H1 (cell line): Measurements from ENCODE around the gene HACE1. TPM values are rescaled to one million over a fixed set of nuclear protein-coding genes. Genes with fewer than 3 reads are reported as not detected.

ENCODE experiments used
- CTCF ChIA-PET: fragments of 300-600 bp; sonication (Branson Sonifier 250); formaldehyde crosslinking; loops from one replicate; lab custom pipeline; 2021; ENCODE audit not compliant: partially characterized antibody; lab: Charles Lee
- POLR2A ChIA-PET: fragments of 300-600 bp; sonication (Branson Sonifier 250); formaldehyde crosslinking; loops from one replicate; lab custom pipeline; 2021; ENCODE audit warnings: inconsistent platforms; ENCODE audit not compliant: partially characterized antibody; lab: Charles Lee
- DNase-seq, 2 experiments: peaks; one replicate each; pipeline versions ENCODE4 v3.0.0 to v3.0.0-alpha.2; 2010 to 2022; ENCODE audit warnings: low spot score in 2 of 2, low read depth in 1 of 2, mixed read lengths in 1 of 2
- FAIRE-seq: peaks from 2 replicates; lab custom pipeline; 2011; peaks lifted over from hg19 to GRCh38; lab: Jason Lieb, UNC
- H2AFZ ChIP-seq: 2 replicates; pipeline ENCODE4 v1.8.1; 2012; ENCODE audit warnings: low read length, inconsistent platforms
- H2AK5ac ChIP-seq: 2 replicates; pipeline ENCODE4 v1.6.1; 2013; ENCODE audit warnings: low read depth, low read length
- H2BK120ac ChIP-seq: replicated peaks from 2 replicates; pipeline ENCODE3; 2013; ENCODE audit warnings: low read depth, low read length, inconsistent platforms
- H2BK12ac ChIP-seq: 2 replicates; pipeline ENCODE4 v1.6.1; 2013; ENCODE audit warnings: low read depth, low read length
- H2BK15ac ChIP-seq: 2 replicates; pipeline ENCODE4 v1.6.1; 2013; ENCODE audit warnings: low read length
- H2BK20ac ChIP-seq: 2 replicates; pipeline ENCODE4 v1.6.1; 2013; ENCODE audit warnings: low read length
- H2BK5ac ChIP-seq: 2 replicates; pipeline ENCODE4 v1.6.1; 2013; ENCODE audit warnings: low read depth, low read length
- H3K14ac ChIP-seq: 2 replicates; pipeline ENCODE4 v1.6.1; 2013; ENCODE audit warnings: inconsistent platforms; ENCODE audit not compliant: insufficient read length
- H3K18ac ChIP-seq: 2 replicates; pipeline ENCODE4 v1.6.1; 2013; ENCODE audit warnings: low read length; ENCODE audit errors: extremely low read depth
- H3K23ac ChIP-seq: 2 replicates; pipeline ENCODE4 v1.6.1; 2013; ENCODE audit warnings: inconsistent platforms; ENCODE audit not compliant: insufficient read length
- H3K23me2 ChIP-seq: 2 replicates; pipeline ENCODE4 v1.6.1; 2013; ENCODE audit warnings: low read depth, low read length
- H3K27ac ChIP-seq: 2 replicates; pipeline ENCODE4 v1.6.1; 2011; ENCODE audit warnings: low read depth, low read length, inconsistent platforms
- H3K27me3 ChIP-seq, 4 experiments: replicated peaks in 1 of 4; 1 replicate in 1 of 4; 2 replicates in 3 of 4; pipeline versions ENCODE4 v1.6.1 to v1.8.1; 2011 to 2013; ENCODE audit warnings: low read length in 3 of 4, mild to moderate bottlenecking in 3 of 4, inconsistent platforms in 2 of 4, mixed read lengths in 2 of 4, moderate library complexity in 1 of 4; ENCODE audit not compliant: control insufficient read depth in 3 of 4, insufficient read depth in 3 of 4; ENCODE audit errors: extremely low read depth in 1 of 4
- H3K36me3 ChIP-seq, 4 experiments: 2 replicates each; pipeline versions ENCODE4 v1.6.1 to v1.8.1; 2011 to 2013; ENCODE audit warnings: mild to moderate bottlenecking in 4 of 4, low read length in 3 of 4, moderate library complexity in 2 of 4, control low read depth in 1 of 4, inconsistent platforms in 1 of 4; ENCODE audit not compliant: insufficient read depth in 4 of 4, control insufficient read depth in 2 of 4
- H3K4ac ChIP-seq: replicated peaks from 2 replicates; pipeline ENCODE3; 2013; ENCODE audit warnings: low read length, low read depth, mixed read lengths, inconsistent platforms; ENCODE audit not compliant: insufficient read length
- H3K4me1 ChIP-seq, 4 experiments: replicated peaks in 1 of 4; 1 replicate in 1 of 4; 2 replicates in 3 of 4; pipeline versions ENCODE4 v1.6.1 to v1.8.1; 2011 to 2013; ENCODE audit warnings: low read length in 3 of 4, inconsistent platforms in 2 of 4, mixed read lengths in 1 of 4; ENCODE audit not compliant: insufficient read depth in 4 of 4, control insufficient read depth in 3 of 4
- H3K4me2 ChIP-seq, 2 experiments: 2 replicates each; pipeline versions ENCODE4 v1.6.1 to v1.8.1; 2011 to 2013; ENCODE audit warnings: low read depth in 2 of 2, low read length in 2 of 2, control low read depth in 1 of 2, inconsistent platforms in 1 of 2, mild to moderate bottlenecking in 1 of 2; ENCODE audit not compliant: insufficient read depth in 1 of 2
- H3K4me3 ChIP-seq, 4 experiments: fragments of 200-600, 300-600 bp in 1 of 4; sonication (generic), shearing (Covaris generic), sonication (Bioruptor Twin) in 1 of 4; 2 replicates each; pipeline versions ENCODE4 v1.5.1 to v1.8.1; 2011 to 2016; ENCODE audit warnings: low read length in 4 of 4, low read depth in 3 of 4, control low read depth in 2 of 4, inconsistent platforms in 2 of 4, mild to moderate bottlenecking in 2 of 4, mixed read lengths in 1 of 4, moderate library complexity in 1 of 4; ENCODE audit not compliant: insufficient read depth in 2 of 4; ENCODE audit errors: extremely low read depth in 1 of 4
- H3K56ac ChIP-seq: replicated peaks from 2 replicates; pipeline ENCODE3; 2013; ENCODE audit warnings: low read depth, mild to moderate bottlenecking, mixed read lengths, low read length, inconsistent platforms; ENCODE audit not compliant: insufficient read length
- H3K79me1 ChIP-seq: 2 replicates; pipeline ENCODE4 v1.6.1; 2013; ENCODE audit warnings: low read depth, low read length, control low read depth
- H3K79me2 ChIP-seq, 2 experiments: 2 replicates each; pipeline versions ENCODE4 v1.6.1 to v1.8.1; 2012 to 2013; ENCODE audit warnings: low read length in 2 of 2, mild to moderate bottlenecking in 2 of 2, inconsistent platforms in 1 of 2; ENCODE audit not compliant: insufficient read depth in 2 of 2, control insufficient read depth in 1 of 2
- H3K9ac ChIP-seq, 4 experiments: replicated peaks in 1 of 4; 1 replicate in 1 of 4; 2 replicates in 3 of 4; pipeline versions ENCODE4 v1.6.1 to v1.8.1; 2011 to 2013; ENCODE audit warnings: low read depth in 3 of 4, low read length in 3 of 4, control low read depth in 2 of 4, mild to moderate bottlenecking in 2 of 4, moderate library complexity in 2 of 4, inconsistent platforms in 1 of 4; ENCODE audit errors: extremely low read depth in 1 of 4
- H3K9me3 ChIP-seq, 2 experiments: 2 replicates each; pipeline versions ENCODE4 v1.6.1 to v1.8.1; 2012 to 2013; ENCODE audit warnings: mild to moderate bottlenecking in 2 of 2, moderate library complexity in 2 of 2, control low read depth in 1 of 2, inconsistent platforms in 1 of 2, low read depth in 1 of 2, low read length in 1 of 2, mixed read lengths in 1 of 2; ENCODE audit not compliant: insufficient read depth in 2 of 2
- H4K20me1 ChIP-seq, 2 experiments: replicated peaks in 1 of 2; 2 replicates each; pipeline versions ENCODE3 to v1.8.1; 2011 to 2013; ENCODE audit warnings: inconsistent platforms in 2 of 2, low read length in 2 of 2, mild to moderate bottlenecking in 1 of 2; ENCODE audit not compliant: insufficient read depth in 2 of 2, control insufficient read depth in 1 of 2
- H4K5ac ChIP-seq: 2 replicates; pipeline ENCODE4 v1.6.1; 2013; ENCODE audit warnings: low read length, low read depth, mixed read lengths, inconsistent platforms; ENCODE audit not compliant: insufficient read length
- H4K8ac ChIP-seq: 2 replicates; pipeline ENCODE4 v1.8.0; 2013; ENCODE audit warnings: mild to moderate bottlenecking, moderate library complexity, low read length, inconsistent platforms; ENCODE audit not compliant: insufficient read depth; ENCODE audit errors: extremely low read depth
- H4K91ac ChIP-seq: replicated peaks from 2 replicates; pipeline ENCODE3; 2013; ENCODE audit warnings: low read length, mixed read lengths, inconsistent platforms; ENCODE audit not compliant: insufficient read length
- CEBPB ChIP-seq: IDR thresholded peaks from 2 replicates; pipeline ENCODE4 v1.6.1; 2012; ENCODE audit warnings: low read depth, low read length
- SP1 ChIP-seq: IDR thresholded peaks from 2 replicates; pipeline ENCODE4 v1.6.1; 2011; ENCODE audit warnings: low read depth, low read length
- WGBS, 2 experiments: shearing (Covaris generic) in 1 of 2; methylation state at CpG; one replicate each; pipeline versions ENCODE4 v1.1.6 to v1.1.7; 2013 to 2015; ENCODE audit warnings: low lambda C conversion rate in 2 of 2, mixed read lengths in 2 of 2, inconsistent platforms in 1 of 2, low coverage in 1 of 2, missing lambda C conversion rate in 1 of 2; ENCODE audit not compliant: insufficient replicate concordance in 2 of 2, insufficient coverage in 1 of 2, insufficient read length in 1 of 2; ENCODE audit errors: extremely low coverage in 1 of 2, missing lambda C conversion rate in 1 of 2; 5-methylcytosine and 5-hydroxymethylcytosine counted together
- polyA plus RNA-seq, 7 experiments: library from polyadenylated mRNA; depleted of rRNA in 3 of 7; stranded (reverse) in 5 of 7; unstranded in 2 of 7; fragments of >200 nt in 5 of 7; fragments of 200-250 nt in 2 of 7; gene quantifications; 1 replicate in 5 of 7; 2 replicates in 1 of 7; 4 replicates in 1 of 7; pipeline versions ENCODE4 v1.2.1 to v1.2.3, GENCODE V29; 2011 to 2013; ENCODE audit warnings: missing spikeins in 2 of 7, mixed read lengths in 2 of 7
- total RNA-seq: library from RNA; stranded (reverse); fragmentation: NEBNext Ultra II Directional; extraction: Animal tissue kit (Norgen Biotek cat#: 25700); gene quantifications from 2 replicates; pipeline ENCODE4 v1.2.1, GENCODE V29; 2021

Gene HACE1
- total and polyA plus RNA-seq, 2 of the 8 experiments (the other 6 are each of a cell fraction or from before 2014, with no cell fraction given): 7.1 to 21.3 TPM

GRCh38 chr6:104795363-104795762 lies 64.4 kb downstream of the HACE1 start:
- no peak overlapping the region for H2AK5ac ChIP-seq
- no peak overlapping the region for H3K14ac ChIP-seq
- H3K79me2 ChIP-seq: no peaks in the 10 kb centered on the region
- H2BK120ac ChIP-seq: no peak overlapping the region
- TF ChIP-seq CEBPB (peak; percentile 93), SP1 (no peak)
- TF ChIP-seq, all 59 proteins: peak for 1
- H3K56ac ChIP-seq: no peak overlapping the region
- no peak overlapping the region for H4K8ac ChIP-seq
- H4K20me1 ChIP-seq: no peaks in the 10 kb centered on the region
- H3K23ac ChIP-seq: no peak overlapping the region
- 86% methylated on average over 3 of the region's 3 CpGs; no CpG with 5 or more reads in 1 of the 2 experiments for WGBS, 2 experiments
- no peak overlapping the region for H2BK12ac ChIP-seq
- H2BK5ac ChIP-seq: no peak overlapping the region
- H4K91ac ChIP-seq: no peak overlapping the region
- H3K9me3 ChIP-seq: no peaks in the 10 kb centered on the region
- no peak for DNase-seq
- no peak overlapping the region for H4K5ac ChIP-seq
- ChIA-PET CTCF (no interaction called here), POLR2A (no interaction called here)
- no peak overlapping the region for H2AFZ ChIP-seq
- no peaks in the 10 kb centered on the region for H3K23me2 ChIP-seq
- FAIRE-seq: no peak
- no peak overlapping the region for H2BK15ac ChIP-seq
- no peak overlapping the region for H3K18ac ChIP-seq
- H3K4ac ChIP-seq: no peak overlapping the region
- H3K79me1 ChIP-seq: no peaks in the 10 kb centered on the region
- H3K27ac ChIP-seq: no peak overlapping the region
- H3K27me3 ChIP-seq: no peaks in the 10 kb centered on the region
- peaks cover 0 to 9% (median 0%) of the 10 kb centered on the region in 4 experiments; a peak in 1 of 8 replicates for H3K36me3 ChIP-seq
- no peak overlapping the region for H3K9ac ChIP-seq
- H2BK20ac ChIP-seq: no peak overlapping the region
- H3K4me3 ChIP-seq: no peak overlapping the region
- H3K4me1 ChIP-seq: no peaks in the 10 kb centered on the region; a peak in 1 of 7 replicates
- H3K4me2 ChIP-seq: no peak overlapping the region
